ENCODE results near the gene KCNMA1. TPM values are rescaled to one million over a fixed set of nuclear protein-coding genes. Genes with fewer than 3 reads are reported as not detected.

The KCNMA1 gene
- total RNA-seq, 2 donors from 2014 or later = 5.9 to 9.3 TPM

DNA sequence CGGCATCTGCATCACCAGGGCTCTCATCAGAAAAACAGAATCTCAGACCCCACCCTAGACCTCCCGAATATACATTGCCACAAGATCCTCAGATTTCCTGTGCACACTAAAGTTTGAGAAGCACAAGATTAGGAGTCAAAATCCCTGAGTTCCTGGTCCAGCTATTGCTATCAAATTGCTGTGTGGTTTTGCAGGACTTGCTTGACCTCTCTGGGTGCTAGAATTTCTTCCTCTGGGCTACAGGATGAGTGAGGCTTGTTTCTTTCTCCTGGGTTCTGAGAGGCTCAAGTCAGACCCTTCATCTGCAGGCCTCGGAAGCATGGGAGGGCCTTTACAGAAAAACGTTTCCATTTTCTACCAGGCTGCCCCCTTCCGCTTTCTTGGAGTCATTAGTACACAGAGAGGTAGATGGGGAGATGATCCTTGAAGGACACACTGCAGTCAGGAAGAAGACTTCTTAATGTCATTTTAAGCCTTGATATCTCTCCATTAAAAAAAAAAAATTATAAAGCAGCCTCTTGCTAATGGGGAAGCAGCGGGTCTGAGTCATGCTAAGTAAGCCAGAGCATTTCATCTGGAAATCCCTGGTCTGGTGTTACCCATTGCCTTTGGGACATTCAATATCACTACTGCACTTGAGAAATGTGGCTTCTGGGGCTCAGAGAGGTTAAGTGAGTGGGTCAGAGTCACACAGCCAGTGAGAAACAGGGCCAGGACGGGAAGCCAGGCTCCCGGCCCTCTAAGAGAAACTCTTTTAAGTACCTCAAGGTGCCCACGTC lies 173.5 kb downstream of the KCNMA1 start:
- DNase-seq (no peak), ATAC-seq (no peak)
- Histone ChIP-seq H3K4me1 (no peaks in the 10 kb centered on the region), H3K4me3 (no peak overlapping the region), H3K27ac (no peak overlapping the region), H3K36me3 (replicated peaks in 1 of 2; ENCODE audit: insufficient read depth in 1 of 2, low read depth in 2 of 2) (no peaks in the 10 kb centered on the region), H3K9me3 (no peaks in the 10 kb centered on the region), H3K27me3 (no peaks in the 10 kb centered on the region)
- WGBS, 2 donors = 89 to 90% methylated on average over 9 of the region's 9 CpGs
- TF ChIP-seq, protein P1, sequence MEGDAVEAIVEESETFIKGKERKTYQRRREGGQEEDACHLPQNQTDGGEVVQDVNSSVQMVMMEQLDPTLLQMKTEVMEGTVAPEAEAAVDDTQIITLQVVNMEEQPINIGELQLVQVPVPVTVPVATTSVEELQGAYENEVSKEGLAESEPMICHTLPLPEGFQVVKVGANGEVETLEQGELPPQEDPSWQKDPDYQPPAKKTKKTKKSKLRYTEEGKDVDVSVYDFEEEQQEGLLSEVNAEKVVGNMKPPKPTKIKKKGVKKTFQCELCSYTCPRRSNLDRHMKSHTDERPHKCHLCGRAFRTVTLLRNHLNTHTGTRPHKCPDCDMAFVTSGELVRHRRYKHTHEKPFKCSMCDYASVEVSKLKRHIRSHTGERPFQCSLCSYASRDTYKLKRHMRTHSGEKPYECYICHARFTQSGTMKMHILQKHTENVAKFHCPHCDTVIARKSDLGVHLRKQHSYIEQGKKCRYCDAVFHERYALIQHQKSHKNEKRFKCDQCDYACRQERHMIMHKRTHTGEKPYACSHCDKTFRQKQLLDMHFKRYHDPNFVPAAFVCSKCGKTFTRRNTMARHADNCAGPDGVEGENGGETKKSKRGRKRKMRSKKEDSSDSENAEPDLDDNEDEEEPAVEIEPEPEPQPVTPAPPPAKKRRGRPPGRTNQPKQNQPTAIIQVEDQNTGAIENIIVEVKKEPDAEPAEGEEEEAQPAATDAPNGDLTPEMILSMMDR (IDR thresholded peaks at IDR 0.05) = no peak
- no peak for TF ChIP-seq POLR2A (IDR thresholded peaks at IDR 0.05)
- intact Hi-C loops (cut with DNase I) = no loop called here

- H3K36me3 ChIP-seq (replicated peaks in 1 of 2; ENCODE audit: insufficient read depth in 1 of 2, low read depth in 2 of 2) = no peaks in the 10 kb centered on the region
- WGBS, 2 donors = 69% methylated on average over 4 of the region's 4 CpGs
- H3K27me3 ChIP-seq = no peaks in the 10 kb centered on the region
- no peak overlapping the region for H3K4me3 ChIP-seq
- TF ChIP-seq, protein P1 (IDR thresholded peaks at IDR 0.05) = no peak
- TF ChIP-seq POLR2A (IDR thresholded peaks at IDR 0.05) = no peak
- ATAC-seq (no peak), DNase-seq (no peak)
- intact Hi-C loops (cut with DNase I) = no loop called here
- no peaks in the 10 kb centered on the region for H3K4me1 ChIP-seq
- no peaks in the 10 kb centered on the region for H3K9me3 ChIP-seq
- no peak overlapping the region for H3K27ac ChIP-seq
These were observed 174.1 kb downstream of the KCNMA1 start for GRCh38 chr10:77463499-77463898.

- WGBS, 2 donors = 87 to 96% methylated on average over 6 to 7 of the region's 7 CpGs
- H3K27ac ChIP-seq = no peak overlapping the region
- H3K4me1 ChIP-seq = no peaks in the 10 kb centered on the region
- DNase-seq (no peak), ATAC-seq (no peak)
- no peak for TF ChIP-seq POLR2A (IDR thresholded peaks at IDR 0.05)
- TF ChIP-seq, protein P1 (IDR thresholded peaks at IDR 0.05) = no peak
- H3K4me3 ChIP-seq = no peak overlapping the region
- no peaks in the 10 kb centered on the region for H3K27me3 ChIP-seq
- intact Hi-C loops (cut with DNase I) = no loop called here
- no peaks in the 10 kb centered on the region for H3K9me3 ChIP-seq
- H3K36me3 ChIP-seq (replicated peaks in 1 of 2; ENCODE audit: insufficient read depth in 1 of 2, low read depth in 2 of 2) = no peaks in the 10 kb centered on the region
These were observed 175.8 kb downstream of the KCNMA1 start for GRCh38 chr10:77461636-77462296.

DNA sequence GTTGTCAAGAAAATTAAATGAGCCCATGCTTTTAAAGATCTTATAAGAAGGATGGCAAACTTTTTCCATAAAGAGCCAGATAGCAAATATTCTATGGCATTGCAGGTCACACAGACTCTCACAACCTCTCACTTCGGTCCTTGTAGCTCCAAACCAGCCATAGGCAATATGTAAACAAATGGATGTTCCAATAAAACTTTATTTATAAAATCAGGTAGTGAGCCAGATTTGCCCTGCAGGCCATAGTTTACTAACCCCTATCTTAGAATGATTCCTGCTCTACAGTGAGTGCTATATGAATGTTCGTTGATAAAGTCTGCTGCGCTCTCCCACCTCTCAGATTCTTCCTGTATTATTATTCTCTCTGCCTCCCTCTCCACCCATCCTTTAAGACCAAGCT lies 177.7 kb downstream of the KCNMA1 start:
- TF ChIP-seq, protein P1 (IDR thresholded peaks at IDR 0.05) = no peak
- TF ChIP-seq POLR2A (IDR thresholded peaks at IDR 0.05) = no peak
- 94 to 99% methylated on average over 3 of the region's 3 CpGs for WGBS, 2 donors
- DNase-seq (no peak), ATAC-seq (no peak)
- Histone ChIP-seq H3K9me3 (no peaks in the 10 kb centered on the region), H3K36me3 (replicated peaks in 1 of 2; ENCODE audit: insufficient read depth in 1 of 2, low read depth in 2 of 2) (no peaks in the 10 kb centered on the region), H3K27ac (no peak overlapping the region), H3K27me3 (no peaks in the 10 kb centered on the region), H3K4me1 (no peaks in the 10 kb centered on the region), H3K4me3 (no peak overlapping the region)
- intact Hi-C loops (cut with DNase I) = no loop called here
